OCI-LY7 (cell line): ENCODE measurements around the gene EPHB3. TPM values are rescaled to one million over a fixed set of nuclear protein-coding genes. Genes with fewer than 3 reads are reported as not detected.

ENCODE experiments used
- BruUV-seq: library from RNA; stranded (reverse); fragments of 400-500 nt; replicated peaks from 2 replicates; lab custom pipeline; 2021; lab: Mats Ljungman, UMichigan
- CTCF ChIA-PET: fragments of 300-600 bp; sonication (Branson Sonifier 250); formaldehyde crosslinking; loops from one replicate; lab custom pipeline; 2022; ENCODE audit warnings: antibody characterized with exemption; ENCODE audit not compliant: unreplicated experiment; lab: Charles Lee
- POLR2A ChIA-PET: fragments of 300-600 bp; sonication (Branson Sonifier 250); formaldehyde crosslinking; loops from one replicate; lab custom pipeline; 2022; ENCODE audit warnings: antibody characterized with exemption; lab: Charles Lee
- DNase-seq: peaks from one replicate; pipeline ENCODE4 v3.0.0-alpha.2; 2015; ENCODE audit warnings: low spot score
- H2AFZ ChIP-seq: fragments of 200-600 bp; sonication (generic), shearing (Covaris generic); 2 replicates; pipeline ENCODE4 v1.6.1; 2014; ENCODE audit warnings: mild to moderate bottlenecking, antibody characterized with exemption, low read length, moderate library complexity
- H3K27ac ChIP-seq: fragments of 200-600 bp; sonication (generic); 2 replicates; pipeline ENCODE4 v1.5.1; 2014; ENCODE audit warnings: mixed run types, low read depth, mild to moderate bottlenecking, moderate library complexity, low read length, inconsistent platforms; ENCODE audit not compliant: poor library complexity, severe bottlenecking
- H3K36me3 ChIP-seq: fragments of 200-600 bp; sonication (generic); 2 replicates; pipeline ENCODE4 v1.6.1; 2014; ENCODE audit warnings: mild to moderate bottlenecking, antibody characterized with exemption, low read length, moderate library complexity, mixed read lengths; ENCODE audit not compliant: insufficient read depth
- H3K4me1 ChIP-seq: fragments of 200-600 bp; sonication (generic); 2 replicates; pipeline ENCODE4 v1.5.1; 2014; ENCODE audit warnings: mild to moderate bottlenecking, low read length; ENCODE audit not compliant: insufficient read depth, poor library complexity, severe bottlenecking
- H3K4me2 ChIP-seq: fragments of 200-600 bp; sonication (generic); 2 replicates; pipeline ENCODE4 v1.6.1; 2014; ENCODE audit warnings: mild to moderate bottlenecking, low read length
- H3K4me3 ChIP-seq: fragments of 200-600 bp; sonication (generic); 2 replicates; pipeline ENCODE4 v1.5.1; 2014; ENCODE audit warnings: mild to moderate bottlenecking, low read depth, low read length; ENCODE audit not compliant: poor library complexity, severe bottlenecking
- H3K79me2 ChIP-seq: fragments of 200-600 bp; sonication (generic); 2 replicates; pipeline ENCODE4 v1.6.1; 2016; ENCODE audit warnings: low read depth, mild to moderate bottlenecking, low read length, moderate library complexity, mixed read lengths; ENCODE audit not compliant: insufficient read depth
- H3K9me2 ChIP-seq: fragments of 200-600 bp; sonication (generic); 2 replicates; pipeline ENCODE4 v1.6.1; 2016; ENCODE audit warnings: mild to moderate bottlenecking, low read length, mixed read lengths; ENCODE audit not compliant: insufficient read depth
- H3K9me3 ChIP-seq: fragments of 200-600 bp; sonication (generic); 2 replicates; pipeline ENCODE4 v1.6.1; 2014; ENCODE audit warnings: mild to moderate bottlenecking, mixed run types, low read length, mixed read lengths
- H4K20me1 ChIP-seq: fragments of 200-600 bp; sonication (generic); 2 replicates; pipeline ENCODE4 v1.6.1; 2014; ENCODE audit warnings: mild to moderate bottlenecking, antibody characterized with exemption, low read length, moderate library complexity, mixed read lengths; ENCODE audit not compliant: insufficient read depth
- CTCF ChIP-seq: fragments of 200-600 bp; sonication (generic); conservative IDR thresholded peaks from 2 replicates; pipeline ENCODE4 v1.5.1; 2014; ENCODE audit warnings: mild to moderate bottlenecking, antibody characterized with exemption, low read length, moderate library complexity, mixed read lengths
- EZH2phosphoT487 ChIP-seq: fragments of 200-600 bp; sonication (generic); IDR thresholded peaks from 2 replicates; pipeline ENCODE4 v1.6.1; 2018; ENCODE audit warnings: low read depth, borderline replicate concordance, mild to moderate bottlenecking, mixed run types, antibody characterized with exemption, low read length, moderate library complexity, mixed read lengths
- intact Hi-C: fragments of 100-400 bp; cut with micrococcal nuclease; formaldehyde crosslinking; loops from one replicate; pipeline ENCODE4 v1.10.0; 2022; ENCODE audit not compliant: unreplicated experiment
- total RNA-seq, 2 experiments: library from RNA; depleted of rRNA in 1 of 2; stranded (reverse); fragments of >200 nt in 1 of 2; shearing (Covaris generic) in 1 of 2; gene quantifications; 2 replicates each; pipeline ENCODE4 v1.2.3, GENCODE V29; 2014 to 2022

Gene EPHB3
- total RNA-seq, 2 experiments from 2014 or later = not detected

- no peaks in the 10 kb centered on the region for H3K4me1 ChIP-seq
- BruUV-seq = no TSS peak
- H3K9me2 ChIP-seq = no peaks in the 10 kb centered on the region
- no peaks in the 10 kb centered on the region for H3K79me2 ChIP-seq
- no peaks in the 10 kb centered on the region for H4K20me1 ChIP-seq
- H2AFZ ChIP-seq = no peak overlapping the region
- POLR2A ChIA-PET = interaction anchor here (0.5 kb wide), 1 partner anchor 40 kb away, joined by 3 read pairs; no protein-coding TSS in a partner anchor
- CTCF ChIA-PET = no interaction called here
- no peak for DNase-seq
- intact Hi-C loops = no loop called here
- H3K9me3 ChIP-seq = no peaks in the 10 kb centered on the region
- no peak for TF ChIP-seq EZH2phosphoT487
- TF ChIP-seq CTCF = no peak
- H3K27ac ChIP-seq = no peak overlapping the region
- no peak overlapping the region for H3K4me3 ChIP-seq
- no peak overlapping the region for H3K4me2 ChIP-seq
- H3K36me3 ChIP-seq = no peaks in the 10 kb centered on the region
Observed at GRCh38 chr3:184564685-184565385, 3.2 kb downstream of the EPHB3 start.

GRCh38 chr3:184565421-184566211 lies 4.0 kb downstream of the EPHB3 start:
- intact Hi-C loops = no loop called here
- no peak overlapping the region for H2AFZ ChIP-seq
- no peaks in the 10 kb centered on the region for H3K9me3 ChIP-seq
- POLR2A ChIA-PET = interaction anchor here (0.5 kb wide), 1 partner anchor 40 kb away, joined by 3 read pairs; no protein-coding TSS in a partner anchor
- no peak overlapping the region for H3K4me2 ChIP-seq
- no peaks in the 10 kb centered on the region for H3K9me2 ChIP-seq
- no peaks in the 10 kb centered on the region for H3K36me3 ChIP-seq
- no peak overlapping the region for H3K27ac ChIP-seq
- H3K4me1 ChIP-seq = no peaks in the 10 kb centered on the region
- no peak for TF ChIP-seq CTCF
- no peak for TF ChIP-seq EZH2phosphoT487
- DNase-seq = no peak
- BruUV-seq = no TSS peak
- H3K4me3 ChIP-seq = no peak overlapping the region
- no peaks in the 10 kb centered on the region for H3K79me2 ChIP-seq
- CTCF ChIA-PET = interaction anchor here (0.5 kb wide), 1 partner anchor 1388 kb away, joined by 5 read pairs; no protein-coding TSS in a partner anchor
- no peaks in the 10 kb centered on the region for H4K20me1 ChIP-seq
